22Rv1 (cell line): Measurements from ENCODE around the gene LAMA3.

Experiments
- CTCF ChIP-seq: fragments of 450-650 bp; IDR thresholded peaks from 2 replicates; pipeline ENCODE4 v1.5.1; 2017; ENCODE audit warnings: mild to moderate bottlenecking
- ZFX ChIP-seq: fragments of 450-650 bp; IDR thresholded peaks from 2 replicates; pipeline ENCODE4 v1.6.1; 2017; ENCODE audit warnings: antibody characterized with exemption, borderline replicate concordance

GRCh38 chr18:23778828-23779227 lies 89.6 kb downstream of the LAMA3 start:
- TF ChIP-seq CTCF (no peak), ZFX (no peak)
